OCI-LY1 (cell line): Measurements from ENCODE around the gene BORCS8.

Experiments used
- EZH2 ChIP-seq: fragments of 200-600 bp; sonication (generic), shearing (Covaris generic); IDR thresholded peaks from 2 replicates; pipeline ENCODE4 v1.8.0; 2017; ENCODE audit warnings: borderline replicate concordance, mixed run types, mild to moderate bottlenecking, antibody characterized with exemption, low read length, moderate library complexity, mixed read lengths
- TF ChIP-seq, protein P1 (sequence below): fragments of 200-600 bp; sonication (generic), shearing (Covaris generic); IDR thresholded peaks from 2 replicates; pipeline ENCODE4 v1.5.1; 2017; ENCODE audit warnings: mild to moderate bottlenecking, antibody characterized with exemption, low read length, moderate library complexity, mixed read lengths

DNA sequence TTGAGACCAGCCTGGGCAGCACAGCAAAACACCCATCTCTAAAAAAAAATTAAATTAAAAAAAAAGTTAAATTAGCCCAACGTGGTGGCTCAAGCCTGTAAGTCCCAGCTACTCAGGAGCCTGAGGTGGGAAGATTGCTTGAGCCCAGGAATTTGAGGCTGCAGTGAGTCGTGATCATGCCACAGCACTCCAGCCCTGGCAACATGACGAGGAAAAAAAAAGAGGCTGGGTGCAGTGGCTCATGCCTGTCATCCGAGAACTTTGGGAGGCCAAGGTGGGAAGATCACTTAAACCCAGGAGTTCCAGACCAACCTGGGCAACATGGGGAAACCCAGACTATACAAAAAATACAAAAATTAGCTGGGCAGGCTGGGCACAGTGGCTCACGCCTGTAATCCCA lies 51.5 kb downstream of the BORCS8 start:
- TF ChIP-seq, protein P1, sequence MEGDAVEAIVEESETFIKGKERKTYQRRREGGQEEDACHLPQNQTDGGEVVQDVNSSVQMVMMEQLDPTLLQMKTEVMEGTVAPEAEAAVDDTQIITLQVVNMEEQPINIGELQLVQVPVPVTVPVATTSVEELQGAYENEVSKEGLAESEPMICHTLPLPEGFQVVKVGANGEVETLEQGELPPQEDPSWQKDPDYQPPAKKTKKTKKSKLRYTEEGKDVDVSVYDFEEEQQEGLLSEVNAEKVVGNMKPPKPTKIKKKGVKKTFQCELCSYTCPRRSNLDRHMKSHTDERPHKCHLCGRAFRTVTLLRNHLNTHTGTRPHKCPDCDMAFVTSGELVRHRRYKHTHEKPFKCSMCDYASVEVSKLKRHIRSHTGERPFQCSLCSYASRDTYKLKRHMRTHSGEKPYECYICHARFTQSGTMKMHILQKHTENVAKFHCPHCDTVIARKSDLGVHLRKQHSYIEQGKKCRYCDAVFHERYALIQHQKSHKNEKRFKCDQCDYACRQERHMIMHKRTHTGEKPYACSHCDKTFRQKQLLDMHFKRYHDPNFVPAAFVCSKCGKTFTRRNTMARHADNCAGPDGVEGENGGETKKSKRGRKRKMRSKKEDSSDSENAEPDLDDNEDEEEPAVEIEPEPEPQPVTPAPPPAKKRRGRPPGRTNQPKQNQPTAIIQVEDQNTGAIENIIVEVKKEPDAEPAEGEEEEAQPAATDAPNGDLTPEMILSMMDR: no peak
- no peak for TF ChIP-seq EZH2
